Activated naive CD8-positive, alpha-beta T cell treated with anti-CD3 and anti-CD28 coated beads, Interleukin-2, amount 10 ng/mL, durations not matched to agents 7 days and 5 days (primary cell): ENCODE results near the gene MPHOSPH10. TPM values are rescaled to one million over a fixed set of nuclear protein-coding genes. Genes with fewer than 3 reads are reported as not detected.
"Not testable (repeated sequence)": the region's sequence is repeated elsewhere in the genome, so short reads cannot be mapped to it uniquely, and the experiment has no call there.

Source experiments
- ATAC-seq: fragments of 150-1000 bp; cut with Tn5 transposase; one replicate; pipeline ENCODE4 v1.10.0; 2021; ENCODE audit warnings: low read depth, moderate library complexity
- POLR2A ChIA-PET: fragments of 350-600 bp; sonication (Branson Sonifier 250); formaldehyde crosslinking; loops from one replicate; lab custom pipeline; 2021; ENCODE audit warnings: antibody characterized with exemption; lab: Charles Lee
- DNase-seq: peaks from one replicate; pipeline ENCODE4 v3.0.0; 2021
- H3K27ac Mint-ChIP-seq: one replicate; pipeline ENCODE4 v1.8.0; 2022; ENCODE audit warnings: mild to moderate bottlenecking, mixed read lengths
- H3K27me3 Mint-ChIP-seq: one replicate; pipeline ENCODE4 v1.8.0; 2022; ENCODE audit warnings: mild to moderate bottlenecking, moderate library complexity, mixed read lengths
- H3K36me3 Mint-ChIP-seq: one replicate; pipeline ENCODE4 v1.8.0; 2021; ENCODE audit warnings: mild to moderate bottlenecking, mixed read lengths
- H3K4me1 Mint-ChIP-seq: one replicate; pipeline ENCODE4 v1.8.0; 2021; ENCODE audit warnings: mixed read lengths
- H3K4me3 Mint-ChIP-seq: one replicate; pipeline ENCODE4 v1.8.0; 2022; ENCODE audit warnings: mild to moderate bottlenecking, moderate library complexity, mixed read lengths
- H3K9me3 Mint-ChIP-seq: one replicate; pipeline ENCODE4 v1.8.0; 2021; ENCODE audit warnings: mixed read lengths
- total RNA-seq, 2 experiments: library from RNA; stranded (reverse); gene quantifications; one replicate each; pipeline ENCODE4 v1.2.3, GENCODE V29; 2021

The MPHOSPH10 gene
- total RNA-seq, 2 experiments from 2014 or later: 36.0 to 37.2 TPM

DNA sequence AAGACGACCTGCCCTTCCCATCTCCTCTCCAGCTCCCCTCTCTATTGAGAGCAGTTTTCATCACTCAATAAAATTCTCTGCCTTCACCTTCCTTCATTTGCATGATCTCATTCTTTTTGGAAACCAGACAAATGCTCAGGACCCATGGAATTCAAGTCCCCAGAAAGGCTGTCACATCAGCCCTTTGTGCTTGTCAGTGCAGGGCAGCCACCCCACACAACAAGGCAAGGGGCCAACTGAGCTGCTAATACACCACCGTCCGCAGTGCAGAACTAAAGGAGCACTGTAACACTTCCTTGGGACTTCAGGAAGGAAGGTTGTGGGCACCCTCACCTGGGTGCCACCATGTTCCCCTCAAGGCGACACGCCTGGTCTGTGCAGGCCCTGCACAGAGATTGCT, 26.6 kb upstream of the MPHOSPH10 start:
- no peak overlapping the region for H3K4me3 Mint-ChIP-seq
- H3K36me3 Mint-ChIP-seq: peaks cover 7% of the 10 kb centered on the region
- no peak for ATAC-seq
- DNase-seq: no peak
- POLR2A ChIA-PET: no interaction called here
- H3K9me3 Mint-ChIP-seq: peaks cover 5% of the 10 kb centered on the region
- peaks cover 2% of the 10 kb centered on the region for H3K4me1 Mint-ChIP-seq
- peaks cover 3% of the 10 kb centered on the region for H3K27me3 Mint-ChIP-seq
- no peak overlapping the region for H3K27ac Mint-ChIP-seq

DNA sequence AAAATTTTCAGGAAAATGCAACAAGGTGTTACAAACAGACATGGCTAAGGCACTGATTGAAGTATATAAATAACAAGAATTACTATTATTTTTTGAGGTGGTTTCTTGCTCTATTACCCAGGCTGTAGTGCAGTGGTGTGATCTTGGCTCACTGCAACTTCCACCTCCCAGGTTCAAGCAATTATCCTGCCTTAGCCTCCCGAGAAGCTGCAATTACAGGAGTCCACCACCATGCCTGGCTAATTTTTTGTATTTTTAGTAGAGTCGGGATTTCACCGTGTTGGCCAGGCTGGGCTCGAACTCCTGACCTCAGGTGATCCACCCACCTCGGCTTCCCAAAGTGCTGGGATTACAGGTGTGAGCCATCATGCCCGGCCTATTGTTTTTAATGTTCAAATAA, 24.0 kb upstream of the MPHOSPH10 start:
- POLR2A ChIA-PET, H3K4me1 Mint-ChIP-seq, DNase-seq, ATAC-seq, H3K9me3 Mint-ChIP-seq, H3K27me3 Mint-ChIP-seq, H3K4me3 Mint-ChIP-seq, H3K27ac Mint-ChIP-seq: not testable (repeated sequence)
- peaks cover 11% of the 10 kb centered on the region for H3K36me3 Mint-ChIP-seq

DNA sequence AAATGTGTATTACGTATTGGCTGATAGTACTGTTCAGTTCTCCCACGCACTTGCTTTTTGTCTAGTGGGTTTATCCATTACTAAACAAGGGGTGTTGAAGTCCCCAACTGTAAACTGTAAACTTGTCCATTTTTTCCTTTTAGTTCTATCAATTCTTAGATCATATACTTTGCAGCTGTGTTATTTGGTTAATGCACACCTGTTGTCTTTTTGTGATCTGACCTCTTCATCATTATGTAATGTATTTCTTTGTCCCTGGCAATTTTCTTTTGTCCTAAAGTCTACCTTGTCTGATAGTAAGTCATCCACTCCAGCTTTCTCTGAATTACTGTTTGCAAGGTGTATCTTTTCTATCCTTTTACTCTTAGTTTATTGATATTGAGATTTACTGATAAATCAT, 22.3 kb upstream of the MPHOSPH10 start:
- H3K4me3 Mint-ChIP-seq: no peak overlapping the region
- no peak for ATAC-seq
- peaks cover 11% of the 10 kb centered on the region for H3K36me3 Mint-ChIP-seq
- POLR2A ChIA-PET: no interaction called here
- H3K27me3 Mint-ChIP-seq: no peaks in the 10 kb centered on the region
- no peak overlapping the region for H3K27ac Mint-ChIP-seq
- DNase-seq: no peak
- no peaks in the 10 kb centered on the region for H3K4me1 Mint-ChIP-seq
- peaks cover 5% of the 10 kb centered on the region for H3K9me3 Mint-ChIP-seq

DNA sequence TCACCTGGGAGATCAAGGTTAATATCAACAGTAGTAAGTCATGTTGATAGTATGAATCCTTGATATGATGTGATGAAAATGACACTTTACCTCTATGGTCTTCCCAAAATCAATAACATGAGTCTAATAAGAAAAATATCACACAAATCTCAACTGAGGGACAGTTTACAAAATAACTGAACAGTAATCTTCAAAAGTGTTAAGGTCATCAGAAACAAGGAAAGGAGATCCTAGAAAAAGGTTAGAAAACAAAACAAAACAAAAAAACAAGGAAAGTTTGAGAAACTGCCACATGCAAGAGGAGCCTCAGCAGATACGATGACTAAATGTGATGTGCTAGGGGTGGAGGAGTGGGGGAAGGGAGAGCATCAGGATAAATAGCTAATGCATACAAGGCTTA, 16.6 kb upstream of the MPHOSPH10 start:
- no peak for ATAC-seq
- Mint-ChIP-seq H3K27ac (no peak overlapping the region), H3K9me3 (no peaks in the 10 kb centered on the region), H3K36me3 (peaks cover 10% of the 10 kb centered on the region), H3K27me3 (no peaks in the 10 kb centered on the region), H3K4me3 (no peak overlapping the region), H3K4me1 (no peaks in the 10 kb centered on the region)
- DNase-seq: no peak
- POLR2A ChIA-PET: no interaction called here

DNA sequence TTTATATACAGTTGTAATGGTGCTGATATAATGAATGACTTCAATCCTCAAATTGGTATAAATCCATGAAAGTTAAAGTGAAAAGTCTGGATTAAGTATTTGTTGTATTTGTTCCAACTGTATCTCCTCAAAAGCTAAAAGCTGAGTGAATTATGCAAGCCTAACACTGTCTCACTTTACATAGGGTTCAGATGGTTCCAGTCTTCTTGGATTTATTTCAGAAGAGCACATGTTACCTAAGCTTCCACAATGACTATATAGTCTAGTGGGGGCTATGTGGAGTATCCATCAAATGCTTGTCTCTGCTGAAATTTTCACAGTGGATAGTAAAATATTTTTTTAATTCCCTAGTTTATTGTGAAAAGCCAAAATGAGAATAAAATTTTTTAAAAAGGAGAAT, 13.4 kb upstream of the MPHOSPH10 start:
- DNase-seq (no peak), ATAC-seq (no peak)
- Mint-ChIP-seq H3K4me3 (no peak overlapping the region), H3K4me1 (no peaks in the 10 kb centered on the region), H3K9me3 (no peaks in the 10 kb centered on the region), H3K36me3 (peaks cover 9% of the 10 kb centered on the region), H3K27ac (no peak overlapping the region), H3K27me3 (no peaks in the 10 kb centered on the region)
- POLR2A ChIA-PET: no interaction called here

DNA sequence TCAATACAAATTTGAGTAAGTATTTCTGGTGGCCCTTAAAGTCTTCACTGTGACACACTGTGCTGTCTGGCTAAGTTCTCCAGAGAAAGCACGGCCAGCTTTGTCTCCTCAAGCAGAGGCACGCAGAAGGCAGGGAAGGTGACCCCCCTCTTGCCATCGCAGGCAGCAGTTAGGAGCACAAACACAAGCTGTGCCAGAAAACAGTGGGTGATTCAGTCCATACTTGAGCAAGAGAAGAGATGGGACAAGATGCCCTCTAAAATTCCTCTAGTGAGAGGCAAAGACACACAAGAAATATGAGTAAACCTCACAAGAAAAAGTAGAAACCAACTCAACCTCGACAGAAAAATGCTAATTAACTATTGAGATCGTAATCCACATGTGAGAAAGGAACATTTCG, 10.2 kb upstream of the MPHOSPH10 start:
- no peaks in the 10 kb centered on the region for H3K4me1 Mint-ChIP-seq
- DNase-seq: no peak
- POLR2A ChIA-PET: no interaction called here
- H3K36me3 Mint-ChIP-seq: peaks cover 13% of the 10 kb centered on the region
- no peak for ATAC-seq
- no peak overlapping the region for H3K27ac Mint-ChIP-seq
- no peak overlapping the region for H3K4me3 Mint-ChIP-seq
- no peaks in the 10 kb centered on the region for H3K9me3 Mint-ChIP-seq
- no peaks in the 10 kb centered on the region for H3K27me3 Mint-ChIP-seq

DNA sequence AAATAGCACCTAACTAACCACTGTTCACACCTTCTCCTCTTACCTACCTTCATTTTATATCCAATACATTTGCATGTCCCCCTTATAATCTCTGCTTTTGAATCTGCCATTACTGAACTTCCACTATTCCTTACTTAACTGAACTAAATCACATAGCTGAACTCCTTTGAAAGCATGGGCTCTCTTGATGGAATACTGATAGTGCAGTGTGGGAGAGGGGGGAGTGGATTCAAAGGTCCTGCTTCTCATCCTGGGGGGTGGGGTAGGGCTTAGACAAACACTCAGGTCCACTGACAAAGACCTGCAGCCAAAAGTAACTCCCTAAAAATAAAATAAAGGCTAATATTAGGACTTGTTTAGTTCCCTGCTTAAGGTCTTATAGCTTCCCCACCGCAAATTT, 9.0 kb upstream of the MPHOSPH10 start:
- Mint-ChIP-seq H3K9me3 (no peaks in the 10 kb centered on the region), H3K36me3 (peaks cover 13% of the 10 kb centered on the region), H3K4me3 (no peak overlapping the region), H3K4me1 (no peaks in the 10 kb centered on the region), H3K27ac (no peak overlapping the region), H3K27me3 (no peaks in the 10 kb centered on the region)
- ATAC-seq (no peak), DNase-seq (no peak)
- POLR2A ChIA-PET: interaction anchor here (0.7 to 1.2 kb wide), 3 partner anchors 8 to 53 kb away, joined by 3 to 13 read pairs (median 3); partner anchors contain the start of gene NAGK

DNA sequence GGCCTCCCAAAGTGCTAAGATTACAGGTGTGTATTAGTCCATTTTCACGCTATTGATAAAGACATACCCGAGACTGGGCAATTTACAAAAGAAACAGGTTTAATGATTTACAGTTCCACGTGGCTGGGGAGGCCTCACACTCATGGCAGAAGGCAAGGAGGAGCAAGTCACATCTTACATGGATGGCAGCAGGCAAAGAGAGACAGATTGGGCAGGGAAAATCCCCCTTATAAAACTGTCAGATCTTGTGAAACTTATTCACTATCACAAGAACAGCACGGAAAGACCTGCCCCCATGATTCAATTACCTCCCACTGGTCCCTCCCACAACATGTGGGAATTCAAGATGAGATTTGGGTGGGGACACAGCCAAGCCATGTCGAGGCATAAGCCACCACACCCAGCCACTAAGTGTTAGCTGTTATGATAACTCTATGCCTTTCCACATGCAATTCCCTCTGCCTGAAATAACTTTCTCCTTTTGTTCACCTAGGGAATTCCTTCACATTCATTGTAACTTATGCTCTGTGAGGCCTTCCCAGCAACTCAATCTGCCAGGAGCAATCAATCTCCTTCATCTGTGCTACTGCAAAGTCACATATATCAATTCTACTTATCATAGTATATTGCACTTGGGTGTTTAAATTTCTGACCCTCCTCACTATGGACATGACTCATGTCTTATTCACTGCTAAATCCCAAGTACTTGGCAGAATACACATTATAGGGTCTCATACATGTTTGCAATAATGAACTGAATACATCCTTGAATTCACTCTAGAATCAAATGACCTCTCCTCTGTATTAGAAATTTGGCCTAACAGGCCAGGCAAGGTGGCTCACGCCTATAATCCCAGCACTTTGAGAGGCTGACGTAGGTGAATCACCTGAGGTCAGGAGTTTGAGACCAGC, 7.8 kb upstream of the MPHOSPH10 start:
- Mint-ChIP-seq H3K9me3 (no peaks in the 10 kb centered on the region), H3K27ac (no peak overlapping the region), H3K4me3 (no peak overlapping the region), H3K36me3 (peaks cover 13% of the 10 kb centered on the region), H3K27me3 (no peaks in the 10 kb centered on the region), H3K4me1 (peaks cover 2% of the 10 kb centered on the region)
- POLR2A ChIA-PET: interaction anchor here (0.7 kb wide), 1 partner anchor 54 kb away, joined by 3 read pairs; the partner anchor contains the start of gene NAGK
- DNase-seq: no peak
- ATAC-seq: no peak

DNA sequence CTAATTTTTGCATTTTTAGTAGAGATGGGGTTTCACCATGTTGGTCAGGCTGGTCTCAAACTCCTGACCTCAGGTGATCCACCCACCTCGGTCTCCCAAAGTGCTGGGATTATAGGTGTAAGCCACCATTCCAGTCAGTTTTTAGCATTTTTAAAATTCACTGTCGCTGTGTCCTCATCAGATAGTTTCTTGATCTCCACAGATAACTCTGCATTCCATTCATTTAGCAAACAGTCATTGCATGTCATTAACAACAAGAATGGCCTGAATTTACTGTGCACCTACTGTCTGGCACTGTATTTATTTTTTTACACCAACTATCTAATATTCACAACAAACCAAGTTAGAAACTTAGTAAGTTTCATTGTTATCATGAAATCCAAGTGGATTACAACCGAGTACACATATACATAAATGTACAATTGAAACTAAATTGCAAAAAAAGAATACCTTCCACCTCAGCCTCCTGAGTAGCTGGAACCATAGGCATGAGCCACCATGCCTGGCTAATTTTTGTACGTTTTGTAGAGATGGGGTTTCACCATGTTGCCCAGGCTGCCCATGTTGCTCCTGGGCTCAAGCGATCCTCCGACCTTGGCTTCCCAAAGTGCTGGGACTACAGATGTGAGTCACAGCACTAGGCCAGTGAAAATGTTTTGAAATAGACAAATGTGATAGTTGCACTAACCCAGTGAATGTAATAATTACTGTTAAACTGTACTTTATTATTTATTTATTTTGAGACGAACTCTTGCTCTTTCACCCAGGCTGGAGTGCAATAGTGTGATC, 4.7 kb upstream of the MPHOSPH10 start:
- peaks cover 15% of the 10 kb centered on the region for H3K36me3 Mint-ChIP-seq
- no peaks in the 10 kb centered on the region for H3K27me3 Mint-ChIP-seq
- peaks cover 8% of the 10 kb centered on the region for H3K4me1 Mint-ChIP-seq
- no peak overlapping the region for H3K4me3 Mint-ChIP-seq
- no peak overlapping the region for H3K27ac Mint-ChIP-seq
- POLR2A ChIA-PET: no interaction called here
- no peaks in the 10 kb centered on the region for H3K9me3 Mint-ChIP-seq
- no peak for ATAC-seq
- no peak for DNase-seq

DNA sequence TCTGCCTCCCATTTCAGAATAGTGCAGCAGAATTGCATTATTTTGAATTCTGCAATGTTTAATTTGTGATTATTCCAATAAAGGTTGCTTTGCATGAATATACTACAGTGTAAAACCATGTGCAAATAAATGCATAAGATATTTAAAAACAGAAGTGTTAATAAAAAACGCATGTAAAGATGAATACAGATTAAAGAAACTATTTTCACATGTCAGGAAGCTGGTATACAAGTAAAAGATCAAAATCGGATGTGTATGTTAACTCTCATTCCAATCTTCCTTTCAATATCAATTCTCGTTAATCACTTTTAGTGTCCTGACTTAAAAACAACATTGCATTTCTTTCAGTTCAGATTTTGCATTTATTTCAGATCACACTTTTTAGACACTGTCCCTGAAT, 3.5 kb upstream of the MPHOSPH10 start:
- no peak overlapping the region for H3K4me3 Mint-ChIP-seq
- peaks cover 14% of the 10 kb centered on the region for H3K36me3 Mint-ChIP-seq
- ATAC-seq (no peak), DNase-seq (no peak)
- POLR2A ChIA-PET: no interaction called here
- peaks cover 8% of the 10 kb centered on the region for H3K4me1 Mint-ChIP-seq
- no peaks in the 10 kb centered on the region for H3K27me3 Mint-ChIP-seq
- H3K27ac Mint-ChIP-seq: no peak overlapping the region
- H3K9me3 Mint-ChIP-seq: no peaks in the 10 kb centered on the region

DNA sequence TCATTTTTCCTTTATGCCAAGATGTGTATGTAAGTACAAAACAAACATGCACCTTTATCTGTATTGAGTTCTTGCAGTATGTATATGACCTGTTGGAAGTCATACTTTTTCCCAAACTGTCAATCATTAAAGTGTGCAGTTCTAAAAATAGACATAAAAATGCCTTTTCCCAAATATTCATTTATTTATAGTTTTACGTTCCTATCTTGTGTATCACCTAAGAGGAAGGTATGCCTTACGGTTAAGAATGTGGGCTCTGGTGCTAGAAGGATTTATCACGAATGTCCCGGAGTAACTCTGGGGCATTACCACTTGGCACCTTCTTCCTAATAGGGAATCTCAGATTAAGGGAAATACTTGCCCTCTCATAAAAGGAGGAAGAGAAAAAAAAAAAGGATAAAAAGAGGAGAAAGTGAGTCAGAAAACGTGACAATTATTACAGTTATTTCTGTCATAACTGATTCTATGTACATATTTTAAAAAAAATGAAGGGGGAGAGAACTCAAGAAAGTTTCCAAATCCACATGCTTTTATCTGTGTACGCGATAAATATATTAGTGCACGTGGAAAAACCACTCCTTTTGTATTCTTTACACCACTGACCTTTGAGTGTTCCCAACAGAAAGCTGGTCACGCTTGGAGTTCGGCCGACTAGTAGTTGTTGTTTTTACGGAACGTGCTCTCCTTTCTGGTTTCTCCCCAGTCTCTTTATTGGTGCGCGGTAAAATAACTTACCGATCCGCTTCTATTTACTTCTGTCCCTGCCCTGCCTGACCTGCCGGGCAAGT, 1.1 kb upstream of the MPHOSPH10 start:
- Mint-ChIP-seq H3K27me3 (no peaks in the 10 kb centered on the region), H3K4me1 (peaks cover 8% of the 10 kb centered on the region), H3K9me3 (no peaks in the 10 kb centered on the region), H3K27ac (no peak overlapping the region), H3K36me3 (peaks cover 2% of the 10 kb centered on the region), H3K4me3 (no peak overlapping the region)
- POLR2A ChIA-PET: interaction anchor here (0.7 to 3.0 kb wide), 3 partner anchors 8 to 61 kb away, joined by 3 to 43 read pairs (median 10); partner anchors contain the start of gene NAGK
- DNase-seq (no peak), ATAC-seq (no peak)

DNA sequence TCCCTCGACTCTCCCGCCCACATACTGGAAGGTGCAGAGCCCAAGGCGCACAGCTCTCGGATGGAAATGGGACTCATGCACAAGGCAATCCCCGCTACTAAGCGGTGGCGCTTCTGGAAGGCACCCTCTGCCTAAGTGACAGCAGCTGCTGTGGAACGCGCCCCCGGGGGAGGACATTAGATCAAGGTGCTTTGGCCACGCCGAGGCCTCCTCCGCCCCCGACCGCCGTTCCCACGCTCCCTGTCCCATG, 607 bp upstream of the MPHOSPH10 start:
- DNase-seq (no peak), ATAC-seq (peak; percentile 40)
- H3K4me1 Mint-ChIP-seq: peaks cover 8% of the 10 kb centered on the region
- peaks cover 4% of the 10 kb centered on the region for H3K36me3 Mint-ChIP-seq
- no peaks in the 10 kb centered on the region for H3K27me3 Mint-ChIP-seq
- POLR2A ChIA-PET: interaction anchor here (0.7 to 3.0 kb wide), 3 partner anchors 9 to 61 kb away, joined by 3 to 43 read pairs (median 10); partner anchors contain the start of gene NAGK
- no peak overlapping the region for H3K27ac Mint-ChIP-seq
- no peak overlapping the region for H3K4me3 Mint-ChIP-seq
- no peaks in the 10 kb centered on the region for H3K9me3 Mint-ChIP-seq

DNA sequence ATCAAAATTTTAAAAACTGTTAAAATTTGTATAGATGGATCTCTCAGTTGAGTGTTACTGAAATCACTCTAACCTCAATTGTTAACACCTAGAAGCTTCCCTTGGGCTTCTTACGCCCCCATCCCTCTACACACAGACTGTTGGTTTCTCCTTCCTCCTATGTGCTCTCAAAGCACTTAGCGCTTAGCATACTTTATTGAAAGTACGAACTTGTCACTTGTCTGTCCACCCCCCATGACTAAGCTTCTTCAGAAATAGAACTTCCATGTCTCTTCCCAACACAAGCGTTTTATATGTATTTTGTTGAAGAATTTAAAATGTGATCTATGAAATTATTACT, 441 bp downstream of the MPHOSPH10 start:
- Mint-ChIP-seq H3K36me3 (peaks cover 7% of the 10 kb centered on the region), H3K4me1 (peaks cover 8% of the 10 kb centered on the region), H3K9me3 (no peaks in the 10 kb centered on the region), H3K4me3 (no peak overlapping the region), H3K27ac (no peak overlapping the region), H3K27me3 (no peaks in the 10 kb centered on the region)
- DNase-seq (no peak), ATAC-seq (peak; percentile 20)
- POLR2A ChIA-PET: interaction anchor here (0.6 to 3.0 kb wide), 6 partner anchors 30 to 201 kb away, joined by 3 to 43 read pairs (median 8); partner anchors contain the start of genes NAGK and ZNF638
